Endothelial cell of umbilical vein (primary cell): ENCODE measurements around the gene SAMD4A. TPM values are rescaled to one million over a fixed set of nuclear protein-coding genes. Genes with fewer than 3 reads are reported as not detected.

Experiments used
- BruUV-seq: library from RNA; stranded (reverse); fragments of 400-500 nt; replicated peaks from 2 replicates; lab custom pipeline; 2021; lab: Mats Ljungman, UMichigan
- CTCF ChIA-PET: fragments of 300-600, 350-600 bp; sonication (Branson Sonifier 250); formaldehyde crosslinking; loops from one replicate; lab custom pipeline; 2021; ENCODE audit warnings: antibody characterized with exemption, inconsistent platforms; lab: Charles Lee
- POLR2A ChIA-PET: fragments of 300-600, 350-600 bp; sonication (Branson Sonifier 250); formaldehyde crosslinking; loops from one replicate; lab custom pipeline; 2021; ENCODE audit warnings: antibody characterized with exemption, inconsistent platforms; lab: Charles Lee
- DNase-seq: peaks from one replicate; pipeline ENCODE4 v3.0.0-alpha.2; 2011; ENCODE audit warnings: low read depth, low spot score
- FAIRE-seq: peaks from 2 replicates; lab custom pipeline; 2011; peaks lifted over from hg19 to GRCh38; lab: Jason Lieb, UNC
- H2AFZ ChIP-seq: 2 replicates; pipeline ENCODE4 v1.6.0; 2012; ENCODE audit warnings: low read depth, low read length, control low read depth, inconsistent platforms
- H3K27ac ChIP-seq: 2 replicates; pipeline ENCODE4 v1.5.1; 2011; ENCODE audit warnings: low read depth, mild to moderate bottlenecking, control low read depth, low read length, moderate library complexity; ENCODE audit not compliant: insufficient read depth
- H3K27me3 ChIP-seq, 2 experiments: 2 replicates each; pipeline versions ENCODE4 v1.6.0 to v1.6.1; 2011; ENCODE audit warnings: low read length in 2 of 2, mixed read lengths in 1 of 2; ENCODE audit not compliant: control insufficient read depth in 2 of 2, insufficient read depth in 2 of 2
- H3K36me3 ChIP-seq, 2 experiments: 2 replicates in 1 of 2; 3 replicates in 1 of 2; pipeline ENCODE4 v1.5.1; 2011; ENCODE audit warnings: low read length in 2 of 2, mild to moderate bottlenecking in 1 of 2, moderate library complexity in 1 of 2; ENCODE audit not compliant: control insufficient read depth in 2 of 2, insufficient read depth in 2 of 2; ENCODE audit errors: extremely low read depth in 1 of 2
- H3K4me1 ChIP-seq: 3 replicates; pipeline ENCODE4 v1.5.1; 2011; ENCODE audit warnings: mild to moderate bottlenecking, low read length; ENCODE audit not compliant: control insufficient read depth, insufficient read depth; ENCODE audit errors: extremely low read depth
- H3K4me2 ChIP-seq: 2 replicates; pipeline ENCODE4 v1.6.1; 2011; ENCODE audit warnings: low read length, control low read depth, mixed read lengths; ENCODE audit not compliant: insufficient read depth
- H3K4me3 ChIP-seq, 3 experiments: fragments of 200-600 bp in 1 of 3; sonication (generic), shearing (Covaris generic) in 1 of 3; replicated peaks in 1 of 3; 2 replicates each; pipeline ENCODE4 v1.5.1; 2011 to 2016; ENCODE audit warnings: control low read depth in 3 of 3, low read length in 3 of 3, mild to moderate bottlenecking in 2 of 3, inconsistent platforms in 1 of 3, low read depth in 1 of 3, moderate library complexity in 1 of 3; ENCODE audit not compliant: insufficient read depth in 1 of 3
- H3K79me2 ChIP-seq: 2 replicates; pipeline ENCODE4 v1.6.0; 2012; ENCODE audit warnings: low read length, inconsistent platforms; ENCODE audit not compliant: control insufficient read depth, insufficient read depth
- H3K9ac ChIP-seq: replicated peaks from 2 replicates; pipeline ENCODE3; 2011; ENCODE audit warnings: low read length, control low read depth; ENCODE audit not compliant: insufficient read depth; ENCODE audit errors: extremely low read depth
- H3K9me1 ChIP-seq: replicated peaks from 3 replicates; pipeline ENCODE4 v1.6.0; 2011; ENCODE audit warnings: mild to moderate bottlenecking, low read length; ENCODE audit not compliant: control insufficient read depth, insufficient read depth; ENCODE audit errors: extremely low read depth
- H3K9me3 ChIP-seq: replicated peaks from 2 replicates; pipeline ENCODE4 v1.5.1; 2012; ENCODE audit warnings: low read length, inconsistent platforms; ENCODE audit not compliant: control insufficient read depth, insufficient read depth
- H4K20me1 ChIP-seq: replicated peaks from 2 replicates; pipeline ENCODE3; 2011; ENCODE audit warnings: mild to moderate bottlenecking, low read length; ENCODE audit not compliant: control insufficient read depth, insufficient read depth; ENCODE audit errors: extremely low read depth
- CTCF ChIP-seq, 2 donors: IDR thresholded peaks; 1 replicate in 1 of 2; 2 replicates in 1 of 2; pipeline ENCODE4 v1.5.1; 2011; ENCODE audit warnings: low read length in 2 of 2, mild to moderate bottlenecking in 2 of 2, moderate library complexity in 2 of 2, control low read depth in 1 of 2, inconsistent platforms in 1 of 2, low read depth in 1 of 2; ENCODE audit not compliant: insufficient read depth in 1 of 2; ENCODE audit errors: extremely low read depth in 1 of 2
- EZH2 ChIP-seq: IDR thresholded peaks from 2 replicates; pipeline ENCODE4 v1.6.1; 2012; ENCODE audit warnings: borderline replicate concordance, low read depth, mild to moderate bottlenecking, moderate library complexity, low read length, inconsistent platforms; ENCODE audit not compliant: severe bottlenecking
- FOS ChIP-seq: IDR thresholded peaks from 2 replicates; pipeline ENCODE4 v1.6.1; 2011; ENCODE audit warnings: mild to moderate bottlenecking, low read length, moderate library complexity, borderline replicate concordance; ENCODE audit not compliant: insufficient read depth
- GATA2 ChIP-seq: IDR thresholded peaks from 2 replicates; pipeline ENCODE4 v1.7.0; 2011; ENCODE audit warnings: low read depth, mild to moderate bottlenecking, moderate library complexity, mixed read lengths, low read length; ENCODE audit not compliant: insufficient read length, insufficient read depth
- JUN ChIP-seq: IDR thresholded peaks from 2 replicates; pipeline ENCODE4 v1.6.1; 2011; ENCODE audit warnings: borderline replicate concordance, low read depth; ENCODE audit not compliant: insufficient read length, insufficient read depth
- MYC ChIP-seq: IDR thresholded peaks from one replicate; pipeline ENCODE4 v1.6.1; 2011; ENCODE audit warnings: mild to moderate bottlenecking, low read depth, low read length
- dilution Hi-C: fragments of 300-500 bp; cut with MboI; formaldehyde crosslinking; loops from one replicate; pipeline ENCODE4 v1.15.0; 2019; ENCODE audit warnings: low sequenced_read_pairs; ENCODE audit not compliant: extremely low pct_ligation_motif_present
- intact Hi-C: fragments of 100-400 bp; cut with micrococcal nuclease; formaldehyde crosslinking; loops from one replicate; pipeline ENCODE4 v1.10.0; 2022
- polyA plus RNA-seq, 4 experiments: library from polyadenylated mRNA; depleted of rRNA in 3 of 4; stranded (reverse) in 3 of 4; unstranded in 1 of 4; fragments of >200 nt; gene quantifications; 2 replicates each; pipeline versions ENCODE4 v1.2.1 to v1.2.3, GENCODE V29; 2011 to 2012; ENCODE audit warnings: missing spikeins in 1 of 4
- total RNA-seq: library from RNA; stranded (reverse); gene quantifications from 2 replicates; pipeline ENCODE4 v1.2.3, GENCODE V29; 2021
- TF ChIP-seq, protein P1 (sequence below): IDR thresholded peaks from 2 replicates; pipeline ENCODE4 v1.6.1; 2011; ENCODE audit not compliant: insufficient read depth, insufficient read length

SAMD4A gene
- total and polyA plus RNA-seq, 2 donors (not counting 3 experiments of a cell fraction or from before 2014, with no cell fraction given): 37.7 to 95.3 TPM

DNA sequence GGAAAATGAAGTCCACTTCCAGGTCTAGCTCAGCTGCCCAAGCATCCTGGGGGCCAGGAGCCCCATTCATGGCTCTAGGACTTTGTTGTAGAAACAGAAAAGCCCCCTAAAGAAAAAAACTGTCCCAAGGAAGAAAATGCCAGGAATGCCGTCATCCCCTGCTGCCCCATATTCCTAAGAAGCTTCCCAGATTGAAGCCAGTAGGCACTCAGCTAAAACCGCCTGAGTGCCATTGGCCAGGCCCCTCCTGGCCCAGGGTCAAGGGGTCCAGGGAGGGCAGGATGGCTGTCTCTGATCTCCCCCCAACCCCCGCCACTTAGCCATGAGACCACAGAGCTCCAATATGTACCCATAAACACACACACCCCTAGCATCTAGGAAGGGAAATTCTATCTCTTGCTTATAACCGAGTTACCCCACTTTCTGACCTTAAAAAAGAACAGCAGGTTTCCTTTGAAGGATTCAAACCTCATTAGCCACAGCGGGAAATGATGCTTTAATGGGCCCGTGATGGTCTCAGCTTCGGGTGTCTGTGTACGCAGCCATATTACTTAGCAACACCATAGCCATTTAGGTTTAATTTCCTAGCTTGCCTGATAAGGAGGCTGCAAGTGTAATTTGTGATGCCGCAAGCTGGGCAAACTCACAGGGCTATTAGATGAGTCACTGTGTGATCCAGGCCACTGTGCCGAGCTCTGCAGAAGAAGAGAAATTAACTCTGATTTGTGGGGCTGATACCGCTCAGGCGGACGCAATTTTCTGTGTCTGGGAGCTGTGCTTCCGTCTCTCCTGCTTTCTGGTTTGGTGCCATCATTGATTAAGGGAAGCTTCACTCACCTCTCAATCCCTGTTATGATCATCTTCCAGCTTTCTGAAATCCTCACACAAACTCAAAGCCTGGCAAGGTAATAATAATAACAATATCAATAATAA, 251.5 kb downstream of the SAMD4A start:
- dilution Hi-C loops: no loop called here

GRCh38 chr14:54822685-54823084, 255.8 kb downstream of the SAMD4A start:
- intact Hi-C loops (no loop called here), dilution Hi-C loops (no loop called here)
- FAIRE-seq: no peak

More for the DNA sequence above, 251.5 kb downstream of the SAMD4A start:
- H3K79me2 ChIP-seq: no peaks in the 10 kb centered on the region
- H3K4me1 ChIP-seq: no peaks in the 10 kb centered on the region
- H4K20me1 ChIP-seq: no peaks in the 10 kb centered on the region
- intact Hi-C loops: no loop called here
- no peaks in the 10 kb centered on the region for H3K36me3 ChIP-seq
- H3K27ac ChIP-seq: no peak overlapping the region
- POLR2A ChIA-PET: no interaction called here
- no peak overlapping the region for H3K4me2 ChIP-seq
- TF ChIP-seq GATA2 (peak; percentile 30), FOS (no peak)
- H3K27me3 ChIP-seq: peaks cover 2 to 9% of the 10 kb centered on the region in 2 experiments
- no peak overlapping the region for H3K4me3 ChIP-seq
- CTCF ChIA-PET: interaction anchor here (0.6 to 6.4 kb wide), 9 partner anchors 11 to 384 kb away, joined by 3 to 50 read pairs (median 4); no protein-coding TSS in a partner anchor
- H3K9ac ChIP-seq: no peak overlapping the region
- H2AFZ ChIP-seq: no peak overlapping the region
- BruUV-seq: no TSS peak
- H3K9me1 ChIP-seq: no peaks in the 10 kb centered on the region
- FAIRE-seq (no peak), DNase-seq (peak; percentile 20)
- H3K9me3 ChIP-seq: no peaks in the 10 kb centered on the region

More at GRCh38 chr14:54822685-54823084, 255.8 kb downstream of the SAMD4A start:
- Histone ChIP-seq H3K9me3 (no peaks in the 10 kb centered on the region), H3K27ac (no peak overlapping the region), H2AFZ (no peak overlapping the region), H4K20me1 (no peaks in the 10 kb centered on the region), H3K4me2 (no peak overlapping the region), H3K79me2 (no peaks in the 10 kb centered on the region), H3K4me1 (no peaks in the 10 kb centered on the region), H3K4me3 (no peak overlapping the region), H3K9me1 (no peaks in the 10 kb centered on the region), H3K9ac (no peak overlapping the region), H3K36me3 (no peaks in the 10 kb centered on the region), H3K27me3 (peaks cover 3 to 21% of the 10 kb centered on the region in 2 experiments)
- CTCF ChIA-PET: interaction anchor here (1.0 to 1.3 kb wide), 2 partner anchors 9 to 16 kb away, joined by 3 read pairs; no protein-coding TSS in a partner anchor
- DNase-seq: no peak
- no TSS peak for BruUV-seq
- POLR2A ChIA-PET: no interaction called here
- TF ChIP-seq CTCF (IDR thresholded peaks at IDR 0.05; ENCODE audit: extremely low read depth in 1 of 2, insufficient read depth in 1 of 2, low read depth in 1 of 2, low read length in 2 of 2) (no peak), MYC (no peak), JUN (no peak), EZH2 (no peak), FOS (no peak), GATA2 (no peak)
- TF ChIP-seq, protein P1, sequence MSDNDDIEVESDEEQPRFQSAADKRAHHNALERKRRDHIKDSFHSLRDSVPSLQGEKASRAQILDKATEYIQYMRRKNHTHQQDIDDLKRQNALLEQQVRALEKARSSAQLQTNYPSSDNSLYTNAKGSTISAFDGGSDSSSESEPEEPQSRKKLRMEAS: no peak
